WTC11 (cell line): ENCODE measurements around the gene UBE2R2. TPM values are rescaled to one million over a fixed set of nuclear protein-coding genes. Genes with fewer than 3 reads are reported as not detected.

ENCODE experiments used
- ATAC-seq: fragments of 200-7000 bp; cut with Tn5 transposase; 2 replicates; pipeline ENCODE4 v1.10.0; 2021; ENCODE audit warnings: mild to moderate bottlenecking, moderate library complexity
- CTCF ChIA-PET: fragments of 300-600 bp; sonication (Branson Sonifier 250); formaldehyde crosslinking; loops from one replicate; lab custom pipeline; 2021; ENCODE audit warnings: antibody characterized with exemption; lab: Charles Lee
- POLR2A ChIA-PET: fragments of 350-600 bp; sonication (Branson Sonifier 250); formaldehyde crosslinking; loops from one replicate; lab custom pipeline; 2021; ENCODE audit warnings: antibody characterized with exemption; lab: Charles Lee
- DNase-seq: peaks from one replicate; pipeline ENCODE4 v3.0.0; 2021; ENCODE audit warnings: low spot score
- H3K27ac Mint-ChIP-seq: 2 replicates; pipeline ENCODE4 v1.8.0; 2021; ENCODE audit warnings: mixed read lengths
- H3K27me3 Mint-ChIP-seq: 2 replicates; pipeline ENCODE4 v1.8.0; 2021; ENCODE audit warnings: low read depth, mild to moderate bottlenecking, moderate library complexity, mixed read lengths
- H3K36me3 Mint-ChIP-seq: 2 replicates; pipeline ENCODE4 v1.8.0; 2021; ENCODE audit warnings: mixed read lengths
- H3K4me1 Mint-ChIP-seq: 2 replicates; pipeline ENCODE4 v1.8.0; 2022; ENCODE audit warnings: mixed read lengths
- H3K4me3 Mint-ChIP-seq: 2 replicates; pipeline ENCODE4 v1.8.0; 2021; ENCODE audit warnings: mild to moderate bottlenecking, moderate library complexity, mixed read lengths
- H3K9me3 Mint-ChIP-seq: 2 replicates; pipeline ENCODE4 v1.8.0; 2021; ENCODE audit warnings: mixed read lengths
- ATF1 ChIP-seq: sonication (generic); formaldehyde crosslinking; IDR thresholded peaks from 2 replicates; pipeline ENCODE4 v1.8.1; 2023; ENCODE audit warnings: mild to moderate bottlenecking, moderate library complexity, missing genetic modification reagents
- CBFB ChIP-seq: sonication (generic); formaldehyde crosslinking; IDR thresholded peaks from 2 replicates; pipeline ENCODE4 v1.8.1; 2022; ENCODE audit warnings: mild to moderate bottlenecking, low read depth, missing genetic modification reagents
- CREM ChIP-seq: sonication (generic); formaldehyde crosslinking; IDR thresholded peaks from 2 replicates; pipeline ENCODE4 v1.8.1; 2022; ENCODE audit warnings: mild to moderate bottlenecking, missing genetic modification reagents, moderate library complexity
- EMX1 ChIP-seq: fragments of 250-450 bp; sonication (Bioruptor Pico); IDR thresholded peaks from 2 replicates; pipeline ENCODE4 v1.8.0; 2021; ENCODE audit warnings: mild to moderate bottlenecking
- FOXP1 ChIP-seq: sonication (generic); formaldehyde crosslinking; IDR thresholded peaks from 2 replicates; pipeline ENCODE4 v1.8.0; 2022; ENCODE audit warnings: missing genetic modification reagents, mild to moderate bottlenecking, moderate library complexity, borderline replicate concordance
- GABPB1 ChIP-seq: sonication (generic); formaldehyde crosslinking; IDR thresholded peaks from 2 replicates; pipeline ENCODE4 v1.8.1; 2023; ENCODE audit warnings: mild to moderate bottlenecking, missing genetic modification reagents
- JAZF1 ChIP-seq: fragments of 250-450 bp; sonication (Bioruptor Pico); IDR thresholded peaks from 2 replicates; pipeline ENCODE4 v1.9.0; 2021; ENCODE audit warnings: moderate library complexity, mild to moderate bottlenecking, inconsistent platforms
- NFYB ChIP-seq: sonication (generic); formaldehyde crosslinking; conservative IDR thresholded peaks from 2 replicates; pipeline ENCODE4 v1.8.0; 2022; ENCODE audit warnings: low read depth, missing genetic modification reagents
- RELA ChIP-seq: sonication (generic); formaldehyde crosslinking; IDR thresholded peaks from 2 replicates; pipeline ENCODE4 v1.8.1; 2022; ENCODE audit warnings: missing genetic modification reagents, mild to moderate bottlenecking, borderline replicate concordance
- SMAD4 ChIP-seq: sonication (generic); formaldehyde crosslinking; IDR thresholded peaks from 2 replicates; pipeline ENCODE4 v1.8.0; 2022; ENCODE audit warnings: mild to moderate bottlenecking, missing genetic modification reagents
- SOX15 ChIP-seq: fragments of 250-450 bp; sonication (Bioruptor Pico); IDR thresholded peaks from 2 replicates; pipeline ENCODE4 v1.9.0; 2021; ENCODE audit warnings: mild to moderate bottlenecking
- TCF7 ChIP-seq: sonication (generic); formaldehyde crosslinking; IDR thresholded peaks from 2 replicates; pipeline ENCODE4 v1.8.0; 2022; ENCODE audit warnings: mild to moderate bottlenecking, low read depth, missing genetic modification reagents, moderate library complexity
- ZNF121 ChIP-seq: sonication (generic); formaldehyde crosslinking; IDR thresholded peaks from 2 replicates; pipeline ENCODE4 v1.8.0; 2023; ENCODE audit warnings: missing genetic modification reagents
- ZNF219 ChIP-seq: sonication (generic); formaldehyde crosslinking; IDR thresholded peaks from 2 replicates; pipeline ENCODE4 v1.8.0; 2023; ENCODE audit warnings: missing genetic modification reagents, mild to moderate bottlenecking, borderline replicate concordance
- ZNF232 ChIP-seq: sonication (generic); formaldehyde crosslinking; IDR thresholded peaks from 2 replicates; pipeline ENCODE4 v1.8.0; 2022; ENCODE audit warnings: mild to moderate bottlenecking, missing genetic modification reagents
- ZNF263 ChIP-seq: sonication (generic); formaldehyde crosslinking; IDR thresholded peaks from 2 replicates; pipeline ENCODE4 v1.8.1; 2022; ENCODE audit warnings: low read depth, mild to moderate bottlenecking, moderate library complexity, missing genetic modification reagents
- ZNF317 ChIP-seq: sonication (generic); formaldehyde crosslinking; IDR thresholded peaks from 2 replicates; pipeline ENCODE4 v1.8.1; 2023; ENCODE audit warnings: low read depth, mild to moderate bottlenecking, moderate library complexity, missing genetic modification reagents, borderline replicate concordance
- ZNF396 ChIP-seq: fragments of 250-450 bp; sonication (Bioruptor Pico); IDR thresholded peaks from 2 replicates; pipeline ENCODE4 v1.8.0; 2021; ENCODE audit warnings: mild to moderate bottlenecking, moderate library complexity, borderline replicate concordance
- ZNF423 ChIP-seq: fragments of 250-450 bp; sonication (Bioruptor Pico); IDR thresholded peaks from 2 replicates; pipeline ENCODE4 v2.1.2; 2022; ENCODE audit warnings: mild to moderate bottlenecking, moderate library complexity
- ZNF671 ChIP-seq: fragments of 250-450 bp; sonication (Bioruptor Pico); IDR thresholded peaks from 2 replicates; pipeline ENCODE4 v1.8.0; 2021; ENCODE audit warnings: mild to moderate bottlenecking
- total RNA-seq: library from RNA; stranded (reverse); gene quantifications from 3 replicates; pipeline ENCODE4 v1.2.3, GENCODE V29; 2021
- TF ChIP-seq, protein P1 (sequence below): sonication (generic); formaldehyde crosslinking; conservative IDR thresholded peaks from 2 replicates; pipeline ENCODE4 v1.8.1; 2022; ENCODE audit warnings: mild to moderate bottlenecking, missing genetic modification reagents
- TF ChIP-seq, protein P2 (sequence below): sonication (generic); formaldehyde crosslinking; IDR thresholded peaks from 2 replicates; pipeline ENCODE4 v1.8.1; 2022; ENCODE audit warnings: low read depth, missing genetic modification reagents, borderline replicate concordance
- TF ChIP-seq, protein P3 (sequence below): sonication (generic); formaldehyde crosslinking; IDR thresholded peaks from 2 replicates; pipeline ENCODE4 v1.8.1; 2022; ENCODE audit warnings: mild to moderate bottlenecking, moderate library complexity, missing genetic modification reagents
- TF ChIP-seq, protein P4 (sequence below): fragments of 250-450 bp; sonication (Bioruptor Pico); IDR thresholded peaks from 2 replicates; pipeline ENCODE4 v1.9.0; 2021; ENCODE audit warnings: moderate library complexity, mild to moderate bottlenecking, inconsistent platforms, borderline replicate concordance
- TF ChIP-seq, protein P5 (sequence below): sonication (generic); formaldehyde crosslinking; IDR thresholded peaks from 2 replicates; pipeline ENCODE4 v1.8.0; 2022; ENCODE audit warnings: mild to moderate bottlenecking, missing genetic modification reagents
- TF ChIP-seq, protein P6 (sequence below): sonication (generic); formaldehyde crosslinking; IDR thresholded peaks from 2 replicates; pipeline ENCODE4 v1.8.1; 2023; ENCODE audit warnings: mild to moderate bottlenecking, missing genetic modification reagents
- TF ChIP-seq, protein P7 (sequence below): fragments of 250-450 bp; sonication (Bioruptor Pico); conservative IDR thresholded peaks from 2 replicates; pipeline ENCODE4 v1.9.0; 2021; ENCODE audit warnings: mild to moderate bottlenecking

UBE2R2 gene
- total RNA-seq, 1 experiment from 2014 or later, result 45.0 TPM

DNA sequence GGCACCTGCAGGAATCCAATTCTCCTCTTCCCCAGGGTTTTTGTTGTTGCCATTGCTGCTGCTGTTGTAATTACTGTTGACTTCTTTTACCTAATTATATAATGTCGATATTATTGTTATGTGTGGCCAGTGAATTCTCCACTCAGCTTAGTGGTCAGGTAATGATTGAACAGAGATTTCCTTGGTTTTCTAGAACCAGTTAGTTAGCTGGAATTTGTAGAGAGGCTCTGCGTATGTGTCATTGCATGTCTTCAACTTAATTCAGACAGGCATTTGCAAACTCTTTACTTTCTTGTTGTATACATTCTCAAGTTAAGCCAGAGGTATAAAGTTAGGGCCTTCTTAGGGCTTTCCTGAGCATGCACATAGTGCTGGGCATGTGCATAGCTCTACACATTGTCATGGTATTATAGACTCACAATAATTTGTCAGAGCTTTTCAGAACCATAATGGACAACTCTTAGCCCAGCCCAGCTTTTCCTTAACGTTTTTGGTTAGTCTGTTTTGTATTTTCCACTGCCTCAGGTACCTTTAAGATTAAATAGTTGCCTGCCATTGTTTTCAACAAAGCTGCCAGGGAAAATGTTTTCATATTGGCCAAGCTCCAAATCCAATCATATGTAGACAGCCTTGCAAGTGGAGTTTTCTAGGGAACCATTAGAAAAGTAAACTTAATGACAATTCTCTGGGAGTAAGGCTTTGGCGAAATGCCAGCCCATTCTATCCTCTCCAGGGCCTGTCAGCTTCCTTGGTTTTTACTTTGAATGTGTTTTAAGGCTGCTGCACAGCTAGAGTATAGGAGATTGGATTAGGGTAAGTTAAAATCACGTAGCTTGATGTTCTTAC is 68.1 kb downstream of the UBE2R2 start:
- peak overlapping the region; percentile 12; the same call in 1 of the 2 replicates for H3K27ac Mint-ChIP-seq
- H3K36me3 Mint-ChIP-seq, result peaks cover 8% of the 10 kb centered on the region; the same call in 1 of the 2 replicates
- ATAC-seq (no peak), DNase-seq (no peak)
- no peaks in the 10 kb centered on the region for H3K9me3 Mint-ChIP-seq
- ChIA-PET POLR2A (interaction anchor here (0.7 kb wide), 1 partner anchor 9 kb away, joined by 3 read pairs; no protein-coding TSS in a partner anchor), CTCF (interaction anchor here (0.7 to 2.2 kb wide), 5 partner anchors 33 to 261 kb away, joined by 3 to 8 read pairs (median 4); no protein-coding TSS in a partner anchor)
- TF ChIP-seq ZNF671 (CRISPR knock-in tag) (no peak), CREM (CRISPR knock-in tag) (no peak), ZNF396 (no peak), ATF1 (no peak), JAZF1 (CRISPR knock-in tag) (no peak), NFYB (CRISPR knock-in tag) (no peak), ZNF121 (CRISPR knock-in tag) (no peak), GABPB1 (no peak), ZNF232 (CRISPR knock-in tag) (no peak), ZNF423 (CRISPR knock-in tag) (no peak)
- TF ChIP-seq, protein P1, sequence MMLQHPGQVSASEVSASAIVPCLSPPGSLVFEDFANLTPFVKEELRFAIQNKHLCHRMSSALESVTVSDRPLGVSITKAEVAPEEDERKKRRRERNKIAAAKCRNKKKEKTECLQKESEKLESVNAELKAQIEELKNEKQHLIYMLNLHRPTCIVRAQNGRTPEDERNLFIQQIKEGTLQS (CRISPR knock-in tag), result no peak
- TF ChIP-seq, protein P2, sequence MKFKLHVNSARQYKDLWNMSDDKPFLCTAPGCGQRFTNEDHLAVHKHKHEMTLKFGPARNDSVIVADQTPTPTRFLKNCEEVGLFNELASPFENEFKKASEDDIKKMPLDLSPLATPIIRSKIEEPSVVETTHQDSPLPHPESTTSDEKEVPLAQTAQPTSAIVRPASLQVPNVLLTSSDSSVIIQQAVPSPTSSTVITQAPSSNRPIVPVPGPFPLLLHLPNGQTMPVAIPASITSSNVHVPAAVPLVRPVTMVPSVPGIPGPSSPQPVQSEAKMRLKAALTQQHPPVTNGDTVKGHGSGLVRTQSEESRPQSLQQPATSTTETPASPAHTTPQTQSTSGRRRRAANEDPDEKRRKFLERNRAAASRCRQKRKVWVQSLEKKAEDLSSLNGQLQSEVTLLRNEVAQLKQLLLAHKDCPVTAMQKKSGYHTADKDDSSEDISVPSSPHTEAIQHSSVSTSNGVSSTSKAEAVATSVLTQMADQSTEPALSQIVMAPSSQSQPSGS (CRISPR knock-in tag), result no peak
- TF ChIP-seq, protein P3, sequence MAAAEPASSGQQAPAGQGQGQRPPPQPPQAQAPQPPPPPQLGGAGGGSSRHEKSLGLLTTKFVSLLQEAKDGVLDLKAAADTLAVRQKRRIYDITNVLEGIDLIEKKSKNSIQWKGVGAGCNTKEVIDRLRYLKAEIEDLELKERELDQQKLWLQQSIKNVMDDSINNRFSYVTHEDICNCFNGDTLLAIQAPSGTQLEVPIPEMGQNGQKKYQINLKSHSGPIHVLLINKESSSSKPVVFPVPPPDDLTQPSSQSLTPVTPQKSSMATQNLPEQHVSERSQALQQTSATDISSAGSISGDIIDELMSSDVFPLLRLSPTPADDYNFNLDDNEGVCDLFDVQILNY (CRISPR knock-in tag), result no peak
- TF ChIP-seq, protein P4, sequence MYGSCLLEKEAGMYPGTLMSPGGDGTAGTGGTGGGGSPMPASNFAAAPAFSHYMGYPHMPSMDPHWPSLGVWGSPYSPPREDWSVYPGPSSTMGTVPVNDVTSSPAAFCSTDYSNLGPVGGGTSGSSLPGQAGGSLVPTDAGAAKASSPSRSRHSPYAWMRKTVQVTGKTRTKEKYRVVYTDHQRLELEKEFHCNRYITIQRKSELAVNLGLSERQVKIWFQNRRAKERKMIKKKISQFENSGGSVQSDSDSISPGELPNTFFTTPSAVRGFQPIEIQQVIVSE (CRISPR knock-in tag), result no peak
- TF ChIP-seq, protein P5, sequence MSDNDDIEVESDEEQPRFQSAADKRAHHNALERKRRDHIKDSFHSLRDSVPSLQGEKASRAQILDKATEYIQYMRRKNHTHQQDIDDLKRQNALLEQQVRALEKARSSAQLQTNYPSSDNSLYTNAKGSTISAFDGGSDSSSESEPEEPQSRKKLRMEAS (CRISPR knock-in tag), result no peak
- TF ChIP-seq, protein P6, sequence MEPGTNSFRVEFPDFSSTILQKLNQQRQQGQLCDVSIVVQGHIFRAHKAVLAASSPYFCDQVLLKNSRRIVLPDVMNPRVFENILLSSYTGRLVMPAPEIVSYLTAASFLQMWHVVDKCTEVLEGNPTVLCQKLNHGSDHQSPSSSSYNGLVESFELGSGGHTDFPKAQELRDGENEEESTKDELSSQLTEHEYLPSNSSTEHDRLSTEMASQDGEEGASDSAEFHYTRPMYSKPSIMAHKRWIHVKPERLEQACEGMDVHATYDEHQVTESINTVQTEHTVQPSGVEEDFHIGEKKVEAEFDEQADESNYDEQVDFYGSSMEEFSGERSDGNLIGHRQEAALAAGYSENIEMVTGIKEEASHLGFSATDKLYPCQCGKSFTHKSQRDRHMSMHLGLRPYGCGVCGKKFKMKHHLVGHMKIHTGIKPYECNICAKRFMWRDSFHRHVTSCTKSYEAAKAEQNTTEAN (CRISPR knock-in tag), result no peak
- no peak overlapping the region for H3K4me3 Mint-ChIP-seq
- peaks cover 26% of the 10 kb centered on the region for H3K4me1 Mint-ChIP-seq
- H3K27me3 Mint-ChIP-seq, result no peaks in the 10 kb centered on the region

DNA sequence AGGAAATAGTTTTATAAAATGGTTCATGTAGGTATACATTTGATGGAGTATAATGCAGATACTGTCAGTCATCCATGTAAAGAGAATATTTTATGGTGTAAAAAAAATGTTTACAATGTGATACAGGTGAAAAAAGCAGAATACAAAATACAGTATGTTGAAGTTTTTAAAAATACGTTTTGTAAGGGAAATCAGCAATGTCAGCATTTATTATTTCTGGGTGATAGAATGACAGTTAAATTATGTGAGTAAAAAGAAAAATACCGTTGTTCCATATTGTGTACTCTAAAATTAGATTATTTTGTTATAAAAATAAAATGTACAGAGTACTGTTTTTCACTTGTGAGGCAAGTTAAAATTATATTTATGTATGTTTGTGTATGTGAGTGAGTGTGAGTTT is 69.0 kb downstream of the UBE2R2 start:
- H3K4me1 Mint-ChIP-seq, result peaks cover 18% of the 10 kb centered on the region
- no peak overlapping the region for H3K27ac Mint-ChIP-seq
- ATAC-seq (no peak), DNase-seq (no peak)
- H3K36me3 Mint-ChIP-seq, result peaks cover 11% of the 10 kb centered on the region; the same call in 1 of the 2 replicates
- no peaks in the 10 kb centered on the region for H3K9me3 Mint-ChIP-seq
- ChIA-PET CTCF (interaction anchor here (2.2 kb wide), 1 partner anchor 73 kb away, joined by 8 read pairs; no protein-coding TSS in a partner anchor), POLR2A (no interaction called here)
- no peak overlapping the region for H3K4me3 Mint-ChIP-seq
- H3K27me3 Mint-ChIP-seq, result no peaks in the 10 kb centered on the region
- TF ChIP-seq RELA (no peak), ZNF317 (no peak), CBFB (no peak), SMAD4 (CRISPR knock-in tag) (no peak), ZNF263 (CRISPR knock-in tag) (no peak), TCF7 (CRISPR knock-in tag) (no peak), SOX15 (CRISPR knock-in tag) (no peak), EMX1 (CRISPR knock-in tag) (no peak), ZNF219 (no peak), FOXP1 (CRISPR knock-in tag) (no peak)
- TF ChIP-seq, protein P7, sequence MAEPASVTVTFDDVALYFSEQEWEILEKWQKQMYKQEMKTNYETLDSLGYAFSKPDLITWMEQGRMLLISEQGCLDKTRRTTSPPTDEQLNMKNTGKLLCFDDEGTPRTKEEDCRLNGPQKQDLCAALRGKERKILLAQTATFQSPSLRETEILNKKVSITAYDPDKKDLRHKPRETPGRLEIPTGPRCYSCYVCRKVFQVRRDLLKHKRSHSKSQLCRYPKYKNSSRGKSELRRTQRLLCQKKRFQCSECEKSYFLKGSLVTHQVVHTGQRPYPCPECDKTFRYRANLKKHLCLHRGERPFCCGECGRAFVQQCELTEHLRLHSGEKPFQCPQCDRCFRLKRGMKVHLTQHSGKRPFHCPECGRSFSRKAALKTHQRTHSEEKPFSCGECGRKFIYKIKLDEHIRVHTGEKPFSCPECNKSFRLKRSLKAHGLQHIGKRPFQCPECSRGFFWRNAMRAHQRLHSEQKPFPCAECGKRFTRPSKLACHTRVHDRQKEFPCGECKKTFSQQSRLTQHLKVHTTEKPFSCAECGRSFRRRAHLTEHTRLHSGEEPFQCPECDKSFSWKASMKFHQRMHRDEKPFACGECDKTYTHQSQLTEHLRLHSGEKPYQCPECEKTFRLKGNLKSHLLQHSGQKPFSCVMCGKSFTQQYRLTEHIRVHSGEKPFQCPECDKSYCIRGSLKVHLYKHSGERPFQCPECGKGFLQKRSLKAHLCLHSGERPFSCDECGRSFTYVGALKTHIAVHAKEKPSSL, result no peak
- TF ChIP-seq, protein P6 (CRISPR knock-in tag), result no peak
